Measurements from ENCODE around the gene MBLAC1. TPM values are rescaled to one million over a fixed set of nuclear protein-coding genes. Genes with fewer than 3 reads are reported as not detected.

Gene MBLAC1
- total and polyA plus RNA-seq, 9 of the 15 experiments (the other 6 are each of a cell fraction or from before 2014, with no cell fraction given), result 0.03 to 3.1 (median 0.52) TPM

DNA sequence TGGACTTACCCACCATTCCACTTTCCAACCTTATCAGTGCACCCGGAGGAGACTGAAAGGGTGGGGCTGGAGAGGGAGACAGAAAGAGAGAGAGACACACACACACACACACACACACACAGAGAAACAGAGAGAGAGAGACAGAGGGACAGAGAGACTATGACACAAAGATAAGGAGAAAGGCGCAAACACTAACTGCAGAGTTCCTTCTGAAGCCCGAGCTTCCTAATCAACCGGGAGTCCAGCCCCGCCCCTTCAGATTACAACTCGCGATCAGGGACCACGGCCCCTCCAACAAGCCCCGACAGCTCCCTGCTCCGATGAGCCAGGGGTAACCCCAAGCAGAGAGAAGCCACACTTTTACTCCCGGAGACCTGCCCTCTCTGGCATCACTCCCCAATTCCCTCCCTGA lies 41.2 kb downstream of the MBLAC1 start (continued):
- TF ChIP-seq RBM22 (IDR thresholded peaks at IDR 0.05; ENCODE audit: low read depth, low read length, poor library complexity, severe bottlenecking), result no peak
- TF ChIP-seq, protein P1, sequence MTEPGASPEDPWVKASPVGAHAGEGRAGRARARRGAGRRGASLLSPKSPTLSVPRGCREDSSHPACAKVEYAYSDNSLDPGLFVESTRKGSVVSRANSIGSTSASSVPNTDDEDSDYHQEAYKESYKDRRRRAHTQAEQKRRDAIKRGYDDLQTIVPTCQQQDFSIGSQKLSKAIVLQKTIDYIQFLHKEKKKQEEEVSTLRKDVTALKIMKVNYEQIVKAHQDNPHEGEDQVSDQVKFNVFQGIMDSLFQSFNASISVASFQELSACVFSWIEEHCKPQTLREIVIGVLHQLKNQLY (CRISPR knock-in tag; conservative IDR thresholded peaks at IDR 0.05), result no peak
- TF ChIP-seq SRSF9 (IDR thresholded peaks at IDR 0.05; ENCODE audit: borderline replicate concordance, low read depth, low read length), result no peak
- TF ChIP-seq, protein P2, sequence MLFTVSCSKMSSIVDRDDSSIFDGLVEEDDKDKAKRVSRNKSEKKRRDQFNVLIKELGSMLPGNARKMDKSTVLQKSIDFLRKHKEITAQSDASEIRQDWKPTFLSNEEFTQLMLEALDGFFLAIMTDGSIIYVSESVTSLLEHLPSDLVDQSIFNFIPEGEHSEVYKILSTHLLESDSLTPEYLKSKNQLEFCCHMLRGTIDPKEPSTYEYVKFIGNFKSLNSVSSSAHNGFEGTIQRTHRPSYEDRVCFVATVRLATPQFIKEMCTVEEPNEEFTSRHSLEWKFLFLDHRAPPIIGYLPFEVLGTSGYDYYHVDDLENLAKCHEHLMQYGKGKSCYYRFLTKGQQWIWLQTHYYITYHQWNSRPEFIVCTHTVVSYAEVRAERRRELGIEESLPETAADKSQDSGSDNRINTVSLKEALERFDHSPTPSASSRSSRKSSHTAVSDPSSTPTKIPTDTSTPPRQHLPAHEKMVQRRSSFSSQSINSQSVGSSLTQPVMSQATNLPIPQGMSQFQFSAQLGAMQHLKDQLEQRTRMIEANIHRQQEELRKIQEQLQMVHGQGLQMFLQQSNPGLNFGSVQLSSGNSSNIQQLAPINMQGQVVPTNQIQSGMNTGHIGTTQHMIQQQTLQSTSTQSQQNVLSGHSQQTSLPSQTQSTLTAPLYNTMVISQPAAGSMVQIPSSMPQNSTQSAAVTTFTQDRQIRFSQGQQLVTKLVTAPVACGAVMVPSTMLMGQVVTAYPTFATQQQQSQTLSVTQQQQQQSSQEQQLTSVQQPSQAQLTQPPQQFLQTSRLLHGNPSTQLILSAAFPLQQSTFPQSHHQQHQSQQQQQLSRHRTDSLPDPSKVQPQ (CRISPR knock-in tag; IDR thresholded peaks at IDR 0.05; ENCODE audit: borderline replicate concordance), result no peak
- TF ChIP-seq ZKSCAN3 (CRISPR knock-in tag; IDR thresholded peaks at IDR 0.05), result no peak
- peak; percentile 88 for TF ChIP-seq ZEB2 (IDR thresholded peaks at IDR 0.05)
- TF ChIP-seq CCNT2 (IDR thresholded peaks at IDR 0.05; ENCODE audit: borderline replicate concordance, extremely low read depth, insufficient read length, low read depth, low read length), result peak; percentile 49
- peak; percentile 91 for TF ChIP-seq SOX6 (IDR thresholded peaks at IDR 0.05)
- TF ChIP-seq ZNF431 (CRISPR knock-in tag; IDR thresholded peaks at IDR 0.05), result no peak
- peak; percentile 42; the same call in 1 of the 2 replicates for TF ChIP-seq TCF3 (CRISPR knock-in tag; IDR thresholded peaks at IDR 0.05)
- TF ChIP-seq, protein P3, sequence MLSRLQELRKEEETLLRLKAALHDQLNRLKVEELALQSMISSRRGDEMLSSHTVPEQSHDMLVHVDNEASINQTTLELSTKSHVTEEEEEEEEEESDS (CRISPR knock-in tag; IDR thresholded peaks at IDR 0.05), result no peak
- TF ChIP-seq MIER1 (IDR thresholded peaks at IDR 0.05; ENCODE audit: low read depth), result 0 out of 2 replicates have a peak, but pooled peaks have one; percentile 74
- TF ChIP-seq POLR2AphosphoS2 (IDR thresholded peaks at IDR 0.05; ENCODE audit: low read length), result no peak
- TF ChIP-seq CBFB (CRISPR knock-in tag; IDR thresholded peaks at IDR 0.05), result no peak
- TF ChIP-seq ETS2 (tag; IDR thresholded peaks at IDR 0.05; ENCODE audit: borderline replicate concordance, poor library complexity, severe bottlenecking), result no peak
- TF ChIP-seq NFE2 (IDR thresholded peaks at IDR 0.05; ENCODE audit: low read depth), result no peak
- TF ChIP-seq ZNF766 (CRISPR knock-in tag; conservative IDR thresholded peaks at IDR 0.05), result peak; percentile 63; the same call in 1 of the 2 replicates
- no peak for TF ChIP-seq ZNF764 (CRISPR knock-in tag; IDR thresholded peaks at IDR 0.05; ENCODE audit: low read depth)
- TF ChIP-seq U2AF2 (optimal IDR thresholded peaks at IDR 0.05; ENCODE audit: low read depth, low read length), result no peak
- no peak for TF ChIP-seq GTF2F1 (IDR thresholded peaks at IDR 0.05; ENCODE audit: low read depth, low read length)
- TF ChIP-seq SIX5 (IDR thresholded peaks at IDR 0.05; ENCODE audit: borderline replicate concordance in 1 of 2, insufficient read depth in 1 of 2, low read depth in 1 of 2, low read length in 2 of 2), result no peak
- TF ChIP-seq SMARCC2 (IDR thresholded peaks at IDR 0.05; ENCODE audit: low read depth), result peak; percentile 86; the same call in 1 of the 2 replicates
- TF ChIP-seq MEIS2 (IDR thresholded peaks at IDR 0.05; ENCODE audit: partially characterized antibody), result no peak
- peak; percentile 63; the same call in 1 of the 2 replicates for TF ChIP-seq MYC (IDR thresholded peaks at IDR 0.05; ENCODE audit: low read depth, low read length)
- no peak for TF ChIP-seq MYC (CRISPR knock-in tag; IDR thresholded peaks at IDR 0.05; ENCODE audit: borderline replicate concordance, low read depth)
- no peak for TF ChIP-seq ZBTB1 (CRISPR knock-in tag; IDR thresholded peaks at IDR 0.05; ENCODE audit: borderline replicate concordance, low read depth)
- TF ChIP-seq FOXJ3 (CRISPR knock-in tag; IDR thresholded peaks at IDR 0.05), result no peak
- peak; percentile 67 to 90; a peak in 3 of 4 replicates for TF ChIP-seq MAZ (CRISPR knock-in tag; conservative IDR thresholded peaks at IDR 0.05 in 1 of 2, IDR thresholded peaks at IDR 0.05 in 1 of 2)
